Stimulated activated CD4-positive, alpha-beta T cell treated with anti-CD3 and anti-CD28 coated beads, TNF-alpha, amount 100 ng/mL, for 4 hours (primary cell): Measurements from ENCODE around the gene DHX16.
"Not testable (repeated sequence)": the region's sequence is repeated elsewhere in the genome, so short reads cannot be mapped to it uniquely, and the experiment has no call there.

ENCODE experiments used
- DNase-seq, 3 experiments: peaks; one replicate each; pipeline ENCODE4 v3.0.0-alpha.2; 2020; ENCODE audit warnings: low read depth in 3 of 3

DHX16 gene

GRCh38 chr6:30679765-30680535 is 7.1 kb upstream of the DHX16 start:
- DNase-seq, result no peak

DNA sequence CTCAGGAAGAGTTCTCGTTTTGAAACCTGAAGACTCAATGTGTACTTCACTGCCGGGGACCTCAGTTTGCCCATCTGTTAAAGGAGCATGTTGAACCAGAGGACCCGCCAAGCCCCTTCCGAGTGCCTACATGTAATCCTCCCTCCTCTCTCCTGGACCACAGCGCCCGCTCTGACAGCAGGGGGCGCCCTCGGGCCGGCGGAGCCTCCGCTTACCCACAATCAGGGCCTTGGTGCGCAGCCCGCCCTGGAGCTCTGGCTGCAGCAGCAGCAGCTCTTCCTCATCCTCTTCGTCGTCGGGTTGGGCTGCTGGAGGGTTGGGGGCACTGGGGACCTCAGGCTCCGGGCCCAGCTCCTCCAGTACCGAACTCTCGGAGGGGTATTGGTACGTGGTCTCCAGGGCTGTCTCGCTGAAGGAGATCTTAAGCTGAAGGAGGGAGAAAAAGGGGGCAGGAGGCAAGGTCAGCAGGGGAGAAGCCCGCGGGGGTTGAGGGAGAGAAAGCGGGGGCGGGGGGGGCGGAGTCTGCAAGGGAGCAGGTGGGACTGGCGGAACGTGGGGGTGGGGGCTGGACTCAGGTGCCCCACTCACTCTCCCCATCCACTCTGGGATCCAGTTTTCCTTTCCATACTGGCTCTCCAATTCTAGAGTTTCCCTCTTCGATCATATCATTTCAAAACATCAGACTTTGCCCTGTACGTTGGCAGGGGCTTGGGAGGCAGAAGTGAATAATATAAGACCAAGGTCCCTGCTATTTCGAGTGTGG is 6.3 kb upstream of the DHX16 start:
- DNase-seq, result peak; percentile 82 to 91 (median 85)

DNA sequence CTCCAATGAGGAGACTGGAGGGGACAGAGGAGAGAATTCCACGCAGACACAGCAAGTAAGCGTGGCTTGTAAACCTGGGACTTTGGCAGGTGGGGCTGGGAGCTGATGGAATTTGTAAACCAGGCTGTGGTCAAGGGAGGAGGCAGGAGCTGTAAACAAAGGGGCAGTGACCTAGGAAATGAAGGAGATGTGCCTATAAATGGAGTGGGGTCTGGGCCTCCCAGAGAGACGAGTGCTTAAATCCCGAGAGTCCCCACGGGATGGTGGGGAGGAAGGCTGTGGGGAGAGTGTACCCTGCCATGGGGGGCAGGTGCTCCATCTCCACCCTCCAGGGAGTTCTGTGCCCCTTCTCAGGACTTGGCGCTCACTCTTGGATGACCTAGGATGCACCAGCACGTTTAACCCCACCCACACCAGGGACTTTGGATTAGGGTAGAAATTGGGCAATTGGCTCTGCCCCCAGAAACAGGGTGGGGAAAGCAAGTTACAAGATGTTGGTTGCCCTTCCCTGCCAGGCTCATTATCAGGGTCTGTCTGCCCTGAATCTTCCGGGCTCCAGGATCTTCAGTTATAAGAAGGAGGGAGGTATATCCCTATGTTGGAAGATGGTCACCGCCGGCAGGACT is 4.0 kb upstream of the DHX16 start:
- DNase-seq, result no peak

GRCh38 chr6:30670760-30671527 is 1.9 kb downstream of the DHX16 start:
- no peak for DNase-seq

GRCh38 chr6:30666300-30666699 is 6.5 kb downstream of the DHX16 start:
- not testable (repeated sequence) for DNase-seq

DNA sequence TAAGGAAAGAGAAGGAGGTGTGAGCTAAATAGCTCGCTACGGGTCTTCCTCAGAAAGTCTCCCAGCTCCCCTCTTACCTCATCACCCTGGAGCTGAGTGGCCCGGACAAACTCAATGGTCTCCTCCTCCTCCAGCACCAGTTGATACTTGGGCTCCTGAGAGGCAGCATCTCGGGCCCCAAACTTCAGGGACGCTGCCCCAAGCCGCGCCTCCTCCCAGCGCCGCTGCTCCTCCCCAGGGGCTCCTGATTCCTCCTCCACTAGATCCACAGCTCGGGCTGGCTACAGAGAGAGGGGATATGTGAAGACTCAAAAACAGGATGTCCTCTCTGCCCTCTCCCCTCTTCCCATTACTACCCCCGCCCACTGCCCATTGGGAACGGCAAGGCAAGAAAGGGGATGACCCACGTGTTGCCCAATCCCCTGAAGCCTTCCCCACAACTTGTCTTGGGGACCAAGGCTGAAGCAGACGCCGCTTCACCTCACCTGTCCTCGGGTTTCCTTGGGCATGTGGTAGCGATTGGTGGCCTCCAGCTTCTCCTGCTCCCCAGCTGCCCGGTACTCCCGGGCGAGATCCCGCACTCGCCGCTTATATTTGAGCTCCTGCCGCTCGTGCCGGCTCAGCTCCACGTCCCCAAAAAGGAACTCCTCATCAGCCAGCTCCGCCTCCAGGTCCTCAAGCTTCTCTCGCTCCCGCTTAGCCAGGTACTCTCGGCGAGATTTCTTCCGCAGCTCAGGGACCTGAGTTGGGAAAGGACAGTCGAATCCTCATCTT is 7.6 kb downstream of the DHX16 start:
- DNase-seq, result no peak

- DNase-seq, result not testable (repeated sequence)
Observed at GRCh38 chr6:30657922-30658321, 14.9 kb downstream of the DHX16 start.

DNA sequence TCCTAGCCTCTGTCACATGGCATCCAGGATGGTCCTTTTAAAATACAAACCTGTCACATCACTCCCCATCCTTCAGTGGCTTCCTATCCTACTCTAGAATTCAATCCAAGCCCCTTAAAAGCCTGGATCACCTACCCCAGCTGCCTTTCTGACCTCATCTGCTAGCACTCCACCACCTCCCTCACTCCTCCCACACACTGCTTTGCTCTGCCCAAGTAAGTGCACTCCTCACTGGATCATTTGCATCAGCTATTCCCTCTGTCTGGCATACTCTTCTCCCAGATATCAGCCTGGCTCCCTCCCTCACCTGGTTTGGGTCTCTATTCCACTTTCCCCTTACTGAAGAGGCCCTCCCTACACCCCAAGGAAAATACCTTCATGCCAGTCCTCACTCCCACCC is 15.4 kb downstream of the DHX16 start:
- no peak for DNase-seq

GRCh38 chr6:30656513-30656912 is 16.3 kb downstream of the DHX16 start:
- no peak for DNase-seq

DNA sequence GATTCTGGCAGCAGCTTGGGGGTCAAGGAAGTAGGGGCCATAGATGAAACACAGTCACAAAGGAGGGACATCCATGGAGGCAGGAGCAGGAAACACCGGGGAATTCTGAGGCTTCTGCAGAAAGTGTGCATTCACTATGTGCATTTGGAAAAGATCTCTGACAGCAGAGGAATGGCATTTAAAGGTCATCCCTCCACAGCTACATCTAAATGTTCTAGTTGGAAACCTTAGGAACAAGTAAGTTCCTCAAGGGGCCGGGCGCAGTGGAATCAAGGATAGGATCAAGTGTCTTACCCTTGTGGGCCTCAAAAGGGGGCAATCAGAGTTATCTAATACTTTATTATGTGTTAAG is 17.1 kb downstream of the DHX16 start:
- no peak for DNase-seq

- DNase-seq, result no peak
Observed at GRCh38 chr6:30654798-30655742, 17.7 kb downstream of the DHX16 start.

DNA sequence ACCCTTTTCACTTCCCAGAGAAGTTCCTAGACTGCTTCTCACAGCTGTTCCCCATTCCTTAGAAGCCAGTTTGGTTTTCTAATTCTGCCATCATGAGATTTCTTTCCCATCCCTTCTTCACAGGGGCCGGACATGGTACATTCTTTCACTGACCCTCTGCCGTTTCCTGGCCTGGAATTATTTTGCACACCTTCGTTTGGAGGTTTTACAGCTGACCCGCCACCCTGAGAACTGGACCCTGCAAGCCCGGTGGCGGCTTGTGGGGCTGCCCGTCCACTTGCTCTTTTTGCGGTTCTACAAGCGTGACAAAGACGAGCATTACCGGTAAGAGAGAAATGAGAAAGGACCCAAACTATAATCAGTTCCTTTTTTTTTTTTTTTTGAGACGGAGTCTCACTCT is 21.7 kb downstream of the DHX16 start:
- DNase-seq, result no peak

GRCh38 chr6:30647242-30648116 is 25.3 kb downstream of the DHX16 start:
- DNase-seq, result peak; percentile 48 to 60 (median 60)

GRCh38 chr6:30646450-30647241 is 26.2 kb downstream of the DHX16 start, which contains the start of gene C6orf136:
Gene C6orf136 (plus strand): TSS chr6:30647133. CDS start chr6:30647232, 99 bp downstream.
- DNase-seq, result peak; percentile 76 to 90 (median 90)

DNA sequence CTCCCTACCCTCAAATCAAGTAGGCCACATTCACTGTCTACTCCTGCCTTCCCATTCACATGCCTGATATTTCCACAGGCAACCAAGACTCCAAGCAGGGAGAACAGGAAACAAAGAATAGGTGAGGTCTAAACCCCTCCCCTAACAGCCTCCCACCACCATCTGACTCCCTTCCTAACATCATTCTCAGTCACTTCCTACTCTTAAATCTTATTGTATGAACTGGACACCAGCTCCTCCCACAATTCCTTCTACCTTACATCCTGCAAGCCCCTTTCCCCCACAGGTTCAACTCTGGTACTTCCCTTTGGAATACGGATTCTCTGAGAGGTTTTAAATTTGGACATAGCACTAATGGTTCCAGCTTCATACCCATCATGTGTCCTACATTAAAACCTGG is 26.8 kb downstream of the DHX16 start:
- no peak for DNase-seq

GRCh38 chr6:30644769-30645168 is 28.0 kb downstream of the DHX16 start:
- no peak for DNase-seq

GRCh38 chr6:30643656-30644055 is 29.1 kb downstream of the DHX16 start:
- DNase-seq, result no peak

DNA sequence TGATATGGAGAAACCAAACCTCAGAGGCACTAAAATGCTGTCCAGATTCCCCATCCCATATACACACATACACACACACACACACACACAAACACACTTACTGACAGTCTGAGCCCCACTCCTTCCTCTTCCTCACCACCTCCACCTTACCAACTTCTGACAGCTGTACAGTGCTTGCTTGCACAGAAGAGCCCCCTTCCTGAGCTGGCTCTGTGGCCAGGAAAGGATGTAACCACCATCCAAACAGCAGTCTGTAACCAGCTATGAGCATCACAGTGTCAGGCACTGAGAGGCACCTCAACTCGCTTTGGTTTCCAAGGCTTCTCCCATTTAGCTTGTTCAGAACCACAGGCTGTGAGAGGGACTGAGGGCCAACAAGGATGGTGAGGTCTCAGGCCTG is 31.8 kb downstream of the DHX16 start:
- DNase-seq, result no peak
